NCI-H187 treated with DMSO at 0.1 percent for 48 hours (cell line): Measurements from ENCODE around the gene MBD5.

Source experiments
- DNase-seq: peaks from one replicate; lab custom pipeline; 2025; lab: John Stamatoyannopoulos, UW

The MBD5 gene

DNA sequence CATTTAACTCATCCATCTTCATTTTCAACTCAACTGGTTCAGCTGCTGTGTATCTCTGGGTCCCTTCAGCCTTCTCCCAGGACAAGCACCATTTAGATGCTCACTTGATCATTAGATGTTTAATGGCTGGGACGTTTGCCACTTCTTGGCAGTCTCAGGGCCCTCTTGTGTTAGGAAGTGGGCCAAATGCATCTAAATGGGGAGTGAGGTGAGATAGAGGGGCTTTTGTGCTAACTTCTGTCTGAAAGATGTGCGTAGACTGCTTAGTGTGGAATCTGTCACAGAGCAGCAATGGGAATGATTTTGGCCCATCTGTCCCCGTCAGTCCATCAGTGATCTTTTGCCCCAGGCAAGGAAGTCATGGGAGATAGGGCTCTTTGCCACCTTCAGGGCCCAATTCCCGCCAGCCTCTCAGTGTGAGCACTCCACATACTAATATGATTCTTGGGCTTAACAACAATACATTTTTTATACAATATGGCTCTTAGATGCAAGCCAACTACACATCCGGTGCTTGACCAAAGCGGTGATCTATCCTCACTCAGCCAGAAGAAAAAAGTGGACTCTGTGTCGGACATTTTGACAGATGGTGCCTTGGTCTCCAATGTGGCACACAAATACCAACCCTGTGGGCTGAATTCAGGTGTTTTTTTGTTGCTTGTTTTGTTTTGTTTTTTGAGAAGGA is 528.0 kb downstream of the MBD5 start:
- no peak for DNase-seq

- DNase-seq: peak; percentile 44
Measured at GRCh38 chr2:148552675-148553331, 531.9 kb downstream of the MBD5 start.

DNA sequence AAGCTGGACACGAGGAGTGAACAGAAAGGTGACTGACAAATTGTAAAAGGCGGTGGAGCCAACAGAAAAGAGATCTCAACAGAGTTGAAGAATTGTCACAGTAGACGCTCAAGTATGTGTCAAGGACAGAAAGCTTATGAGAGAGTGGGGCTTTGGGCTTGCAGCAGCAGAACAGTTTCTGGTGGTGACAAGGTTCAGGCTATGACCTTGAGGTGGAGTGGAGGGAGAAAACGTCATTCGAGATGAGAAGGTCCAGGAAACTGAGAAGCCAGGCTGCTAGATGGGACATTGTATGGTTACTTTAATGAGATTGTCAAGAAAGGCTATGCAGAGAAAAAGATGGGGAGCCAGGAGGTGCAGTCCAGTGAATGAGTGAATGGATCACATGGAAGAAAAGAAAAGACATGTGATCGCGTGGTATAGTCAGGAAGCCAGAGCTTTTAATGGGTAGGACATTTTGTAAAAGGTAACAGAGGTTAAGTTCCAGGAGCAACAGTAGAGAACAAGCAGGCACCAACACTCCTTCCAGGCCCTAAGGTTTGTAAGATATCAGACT is 532.5 kb downstream of the MBD5 start:
- DNase-seq: no peak

- no peak for DNase-seq
Measured at GRCh38 chr2:148554459-148555247, 533.8 kb downstream of the MBD5 start.

GRCh38 chr2:148555622-148556294 is 534.9 kb downstream of the MBD5 start:
- no peak for DNase-seq

DNA sequence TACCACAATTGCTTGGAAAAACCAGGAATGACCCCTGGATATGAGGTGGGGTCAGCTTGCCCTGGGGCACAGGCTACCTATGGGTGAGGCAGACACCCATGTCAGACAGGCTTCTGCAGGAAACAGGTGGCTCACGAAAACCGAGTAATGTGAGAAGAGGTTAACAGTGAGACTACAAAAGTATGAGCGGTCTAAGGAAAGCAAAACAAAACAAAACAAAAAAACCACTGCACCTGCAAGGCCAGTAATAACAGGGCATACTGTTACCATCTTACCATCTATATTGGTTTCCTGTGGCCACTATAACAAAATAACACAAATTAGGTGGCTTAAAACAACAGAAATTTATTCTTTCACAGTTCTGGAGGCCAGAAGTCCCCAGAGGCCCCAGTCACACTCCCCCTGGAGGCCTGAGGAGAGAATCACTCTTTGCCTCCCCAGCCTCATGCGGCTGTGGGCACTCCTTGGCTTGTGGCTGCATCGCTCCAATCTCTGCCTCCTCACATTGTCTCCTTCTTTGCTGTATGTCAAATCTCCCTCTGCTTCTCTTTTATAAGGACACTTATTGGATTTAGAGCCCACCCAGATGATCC is 537.0 kb downstream of the MBD5 start:
- DNase-seq: no peak

DNA sequence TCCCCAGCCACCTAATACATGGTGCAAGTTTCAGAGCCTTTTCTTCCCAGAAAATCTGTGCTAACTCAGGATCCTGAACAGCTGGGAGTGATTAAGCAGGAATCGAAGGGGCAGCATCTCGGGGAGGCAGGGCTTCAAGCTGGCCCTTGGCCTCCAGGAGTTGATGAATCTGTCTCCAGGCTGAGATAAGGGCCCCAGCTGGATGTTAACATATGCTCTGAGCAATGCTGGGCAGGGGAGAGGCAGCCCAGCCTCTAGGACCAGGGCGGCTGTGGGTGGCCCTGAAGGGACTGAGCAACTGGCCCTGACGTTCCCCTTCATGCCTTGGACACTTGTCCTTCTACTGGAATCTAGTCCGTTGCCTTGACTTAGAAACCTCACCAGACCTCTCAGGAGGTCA is 539.6 kb downstream of the MBD5 start:
- DNase-seq: no peak

DNA sequence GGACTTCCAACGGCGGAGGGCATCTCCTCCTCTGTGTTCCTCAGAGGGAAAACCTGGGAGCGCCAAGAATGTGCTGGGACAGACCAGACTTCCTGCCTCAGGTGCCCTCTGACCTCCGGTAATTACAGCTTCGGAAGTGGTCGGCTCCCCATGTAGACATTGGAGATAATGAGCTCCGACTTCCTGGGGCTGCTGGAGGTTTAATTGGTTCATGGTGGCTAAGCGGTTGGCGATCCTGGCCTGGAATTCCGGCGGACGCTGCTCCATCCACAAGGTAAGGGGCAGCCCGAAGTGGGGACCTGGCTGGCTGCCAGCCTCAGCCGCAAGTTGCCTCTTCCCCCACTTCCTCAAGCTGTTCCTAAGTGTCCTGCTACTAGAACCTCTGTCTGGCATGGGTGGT is 540.5 kb downstream of the MBD5 start:
- no peak for DNase-seq

DNA sequence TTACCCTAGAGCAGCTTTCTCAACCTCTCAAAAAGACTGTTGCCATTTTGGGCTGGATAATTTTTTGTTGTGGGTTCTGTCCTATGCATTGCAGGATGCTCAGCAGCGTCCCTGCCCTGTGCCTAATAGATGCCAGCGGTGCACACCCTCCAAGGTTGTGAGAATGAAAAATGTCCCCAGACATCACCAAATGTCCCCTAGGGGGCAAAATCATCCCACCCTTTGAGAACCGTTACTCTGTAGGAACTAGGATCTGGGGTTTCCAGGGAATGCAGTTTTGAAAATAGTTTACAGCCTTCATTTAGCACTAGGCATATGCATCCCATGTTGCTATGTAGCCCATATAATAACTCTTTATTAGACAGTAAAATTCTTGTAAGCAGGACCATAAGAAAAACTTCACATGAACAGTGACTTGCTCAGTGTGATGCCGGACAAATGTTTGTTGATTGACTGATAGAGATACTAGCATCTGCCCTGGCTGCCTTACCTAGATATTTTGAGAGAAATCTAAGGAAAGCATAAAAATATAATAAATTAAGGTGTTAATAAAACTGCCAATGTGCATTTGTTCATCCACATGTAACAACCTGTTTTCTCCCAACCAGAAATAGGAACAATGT is 544.5 kb downstream of the MBD5 start:
- no peak for DNase-seq
